ENCODE data around the gene BCCIP. TPM values are rescaled to one million over a fixed set of nuclear protein-coding genes. Genes with fewer than 3 reads are reported as not detected.

BCCIP gene
- total and polyA plus RNA-seq, 2 of the 8 experiments (the other 6 are each of a cell fraction or from before 2014, with no cell fraction given), result 33.9 to 120 TPM

DNA sequence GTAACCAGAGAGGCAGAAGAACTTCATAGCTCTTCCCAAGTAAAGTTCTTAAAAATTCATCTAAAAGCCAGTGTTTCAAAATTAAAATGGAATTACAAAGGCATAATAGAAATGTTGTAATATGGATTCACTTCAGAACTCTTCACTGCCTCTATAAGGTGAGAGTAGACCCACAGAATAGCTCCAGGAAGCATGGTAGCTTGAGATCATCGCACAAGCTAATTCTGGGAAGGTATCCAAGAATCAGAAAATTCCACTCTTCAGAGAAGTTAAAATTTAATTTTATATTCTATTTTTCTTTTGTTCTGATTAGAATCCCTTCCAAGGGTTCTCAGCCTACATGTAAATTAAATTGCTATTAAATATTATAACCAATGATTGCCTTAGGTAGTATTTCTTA, 59.2 kb downstream of the BCCIP start:
- Histone ChIP-seq H4K91ac (replicated peaks; ENCODE audit: insufficient read length, low read length) (no peak overlapping the region), H2BK120ac (replicated peaks; ENCODE audit: low read depth, low read length) (no peak overlapping the region), H3K79me2 (ENCODE audit: control insufficient read depth in 1 of 2, insufficient read depth in 2 of 2, low read length in 2 of 2) (no peaks in the 10 kb centered on the region), H2AFZ (ENCODE audit: low read length) (no peak overlapping the region), H3K27me3 (replicated peaks in 1 of 4; ENCODE audit: control insufficient read depth in 3 of 4, extremely low read depth in 1 of 4, insufficient read depth in 3 of 4, low read length in 3 of 4) (no peaks in the 10 kb centered on the region; a peak in 1 of 7 replicates), H2BK20ac (ENCODE audit: low read length) (no peak overlapping the region), H3K14ac (ENCODE audit: insufficient read length) (no peak overlapping the region), H3K27ac (ENCODE audit: low read depth, low read length) (no peak overlapping the region), H3K4me3 (ENCODE audit: extremely low read depth in 1 of 4, insufficient read depth in 2 of 4, low read depth in 3 of 4, low read length in 4 of 4) (no peak overlapping the region), H3K56ac (replicated peaks; ENCODE audit: insufficient read length, low read depth, low read length) (no peak overlapping the region), H2AK5ac (ENCODE audit: low read depth, low read length) (no peak overlapping the region), H3K79me1 (ENCODE audit: low read depth, low read length) (no peaks in the 10 kb centered on the region; the same call in none of the 2 replicates), H3K23me2 (ENCODE audit: low read depth, low read length) (no peaks in the 10 kb centered on the region; the same call in 1 of the 2 replicates), H3K4ac (replicated peaks; ENCODE audit: insufficient read length, low read depth, low read length) (no peak overlapping the region), H4K20me1 (replicated peaks in 1 of 2; ENCODE audit: control insufficient read depth in 1 of 2, insufficient read depth in 2 of 2, low read length in 2 of 2) (no peaks in the 10 kb centered on the region), H3K18ac (ENCODE audit: extremely low read depth, low read length) (no peak overlapping the region), H4K8ac (ENCODE audit: extremely low read depth, insufficient read depth, low read length) (no peak overlapping the region), H3K23ac (ENCODE audit: insufficient read length) (no peak overlapping the region), H2BK12ac (ENCODE audit: low read depth, low read length) (no peak overlapping the region), H3K4me2 (ENCODE audit: insufficient read depth in 1 of 2, low read depth in 2 of 2, low read length in 2 of 2) (no peak overlapping the region), H3K36me3 (ENCODE audit: control insufficient read depth in 2 of 4, insufficient read depth in 4 of 4, low read length in 3 of 4) (no peaks in the 10 kb centered on the region; a peak in 1 of 8 replicates), H2BK5ac (ENCODE audit: low read depth, low read length) (no peak overlapping the region), H3K9ac (replicated peaks in 1 of 4; ENCODE audit: extremely low read depth in 1 of 4, low read depth in 3 of 4, low read length in 3 of 4) (no peak overlapping the region), H4K5ac (ENCODE audit: insufficient read length, low read depth, low read length) (no peak overlapping the region), H3K9me3 (ENCODE audit: insufficient read depth in 2 of 2, low read depth in 1 of 2, low read length in 1 of 2) (0 out of 4 replicates have a peak, but pooled peaks cover 0 to 3% of the 10 kb centered on the region in 2 experiments), H2BK15ac (ENCODE audit: low read length) (no peak overlapping the region), H3K4me1 (replicated peaks in 1 of 4; ENCODE audit: control insufficient read depth in 3 of 4, insufficient read depth in 4 of 4, low read length in 3 of 4) (peaks cover 2 to 19% (median 7%) of the 10 kb centered on the region in 4 experiments)
- no peak for FAIRE-seq
- DNase-seq (ENCODE audit: low read depth in 1 of 2, low spot score in 2 of 2), result no peak
- no peak for TF ChIP-seq BRCA1 (IDR thresholded peaks at IDR 0.05; ENCODE audit: low read depth, low read length)
- no peak for TF ChIP-seq SP2 (IDR thresholded peaks at IDR 0.05; ENCODE audit: low read length)
- ChIA-PET POLR2A (ENCODE audit: partially characterized antibody) (interaction anchor here (1.0 to 1.5 kb wide), 2 partner anchors 15 to 23 kb away, joined by 3 to 4 read pairs; no protein-coding TSS in a partner anchor), CTCF (ENCODE audit: partially characterized antibody) (interaction anchor here (0.6 to 2.4 kb wide), 3 partner anchors 10 to 81 kb away, joined by 3 to 16 read pairs (median 8); no protein-coding TSS in a partner anchor)
- 96% methylated on average over 1 of the region's 1 CpG; no CpG with 5 or more reads in 1 of the 2 experiments for WGBS, 2 experiments (ENCODE audit: extremely low coverage in 1 of 2, insufficient coverage in 1 of 2, insufficient read length in 1 of 2, insufficient replicate concordance in 2 of 2, low coverage in 1 of 2, low lambda C conversion rate in 2 of 2, missing lambda C conversion rate in 1 of 2)

All from H1 (cell line).